GM10266 (cell line): ENCODE data around the gene AGXT.

ENCODE experiments used
- DNase-seq: peaks from one replicate; pipeline ENCODE4 v3.0.0; 2012; ENCODE audit errors: extremely low spot score
- TF ChIP-seq, protein P1 (sequence below): IDR thresholded peaks from 2 replicates; pipeline ENCODE4 v1.5.1; 2012; ENCODE audit warnings: mild to moderate bottlenecking, low read depth; ENCODE audit not compliant: control insufficient read depth, insufficient read depth; ENCODE audit errors: missing control alignments

The AGXT gene

DNA sequence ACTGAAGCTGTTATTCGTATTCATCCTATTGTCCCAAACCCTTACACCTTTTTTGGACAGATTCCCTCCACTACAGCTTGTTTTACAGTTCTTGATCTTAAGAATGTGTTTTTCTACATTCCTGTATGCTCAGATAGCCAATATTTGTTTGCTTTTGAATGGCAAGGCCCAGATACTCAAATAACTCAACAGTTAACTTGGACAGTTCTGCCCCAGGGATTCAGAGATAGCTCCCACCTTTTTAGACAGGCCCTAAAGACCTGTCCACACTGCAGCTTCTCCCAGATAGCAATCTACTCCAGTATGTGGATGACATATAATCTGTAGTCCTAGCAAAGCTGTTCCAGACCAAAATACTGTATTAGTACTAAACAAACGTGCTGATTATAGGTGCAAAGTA lies 7.1 kb upstream of the AGXT start:
- TF ChIP-seq, protein P1, sequence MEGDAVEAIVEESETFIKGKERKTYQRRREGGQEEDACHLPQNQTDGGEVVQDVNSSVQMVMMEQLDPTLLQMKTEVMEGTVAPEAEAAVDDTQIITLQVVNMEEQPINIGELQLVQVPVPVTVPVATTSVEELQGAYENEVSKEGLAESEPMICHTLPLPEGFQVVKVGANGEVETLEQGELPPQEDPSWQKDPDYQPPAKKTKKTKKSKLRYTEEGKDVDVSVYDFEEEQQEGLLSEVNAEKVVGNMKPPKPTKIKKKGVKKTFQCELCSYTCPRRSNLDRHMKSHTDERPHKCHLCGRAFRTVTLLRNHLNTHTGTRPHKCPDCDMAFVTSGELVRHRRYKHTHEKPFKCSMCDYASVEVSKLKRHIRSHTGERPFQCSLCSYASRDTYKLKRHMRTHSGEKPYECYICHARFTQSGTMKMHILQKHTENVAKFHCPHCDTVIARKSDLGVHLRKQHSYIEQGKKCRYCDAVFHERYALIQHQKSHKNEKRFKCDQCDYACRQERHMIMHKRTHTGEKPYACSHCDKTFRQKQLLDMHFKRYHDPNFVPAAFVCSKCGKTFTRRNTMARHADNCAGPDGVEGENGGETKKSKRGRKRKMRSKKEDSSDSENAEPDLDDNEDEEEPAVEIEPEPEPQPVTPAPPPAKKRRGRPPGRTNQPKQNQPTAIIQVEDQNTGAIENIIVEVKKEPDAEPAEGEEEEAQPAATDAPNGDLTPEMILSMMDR = no peak
- DNase-seq = no peak

DNA sequence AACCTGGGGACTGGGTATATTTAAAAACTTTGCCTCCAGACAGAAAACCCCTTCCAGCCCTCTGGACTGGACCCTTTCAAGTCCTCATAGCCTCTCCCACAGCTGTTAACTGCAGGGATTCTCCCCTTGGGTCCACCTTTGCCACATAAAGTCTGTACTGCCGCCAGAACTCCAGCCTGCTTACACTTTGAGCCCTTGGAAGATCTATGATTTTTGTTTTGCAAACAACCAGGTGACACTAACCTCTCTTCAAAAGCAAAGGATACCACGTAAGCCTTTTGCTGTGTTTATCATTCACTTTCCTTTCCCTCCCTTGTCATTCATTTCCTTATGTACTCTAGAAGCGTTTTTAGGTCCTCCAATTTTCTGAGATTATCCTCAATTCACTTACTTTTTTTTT lies 4.1 kb upstream of the AGXT start:
- TF ChIP-seq, protein P1 = no peak
- no peak for DNase-seq

DNA sequence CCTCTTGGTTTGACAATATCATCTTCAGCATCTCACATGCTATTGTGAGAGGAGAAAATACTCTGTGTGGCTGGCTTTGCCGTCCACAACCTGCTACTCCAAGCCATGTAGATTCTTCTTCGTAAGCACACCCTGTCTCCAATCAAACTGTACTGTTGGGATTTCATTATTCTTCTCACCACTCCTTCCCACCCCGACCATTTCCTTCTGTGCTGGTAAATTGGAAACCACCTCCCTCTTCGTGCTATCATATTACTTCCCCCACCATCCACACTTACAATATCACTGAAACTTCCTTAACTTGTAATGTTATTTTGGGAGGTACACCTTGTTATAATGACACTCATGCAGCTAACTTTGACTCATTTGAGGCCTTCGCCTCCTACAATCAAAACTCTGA lies 3.2 kb upstream of the AGXT start:
- TF ChIP-seq, protein P1 = no peak
- no peak for DNase-seq

DNA sequence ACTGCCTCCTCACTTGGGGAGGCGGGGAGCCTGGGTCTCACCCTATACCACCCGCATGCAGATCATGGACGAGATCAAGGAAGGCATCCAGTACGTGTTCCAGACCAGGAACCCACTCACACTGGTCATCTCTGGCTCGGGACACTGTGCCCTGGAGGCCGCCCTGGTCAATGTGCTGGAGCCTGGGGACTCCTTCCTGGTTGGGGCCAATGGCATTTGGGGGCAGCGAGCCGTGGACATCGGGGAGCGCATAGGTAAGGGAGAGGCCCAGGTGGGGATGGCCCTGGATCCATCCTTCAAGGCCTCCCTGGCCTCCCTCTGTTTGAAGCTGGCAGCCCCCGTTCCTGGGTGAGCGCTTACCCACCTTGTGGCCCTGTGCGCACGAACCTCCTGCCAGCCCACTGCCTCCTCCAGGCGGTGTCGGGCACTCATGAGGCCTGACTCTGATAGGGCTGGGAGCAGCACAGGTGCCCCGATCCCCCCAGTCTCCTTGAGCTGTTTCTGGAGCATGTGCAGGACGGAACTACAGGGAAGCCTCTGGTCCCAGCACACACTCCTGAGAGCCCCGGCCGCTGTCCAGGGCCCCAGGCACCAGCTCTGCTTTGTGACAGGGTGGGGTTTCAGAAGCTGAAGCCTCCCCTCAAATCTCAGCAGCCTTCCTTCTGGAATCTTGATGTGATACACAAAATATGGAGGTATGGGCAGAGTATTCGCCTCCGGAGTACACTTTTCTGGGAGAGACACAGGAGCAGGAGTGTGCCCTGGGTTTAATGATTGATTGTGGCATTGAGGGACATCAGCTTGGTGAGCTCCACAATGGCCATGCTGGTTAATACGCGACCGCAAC lies 708 bp downstream of the AGXT start:
- TF ChIP-seq, protein P1 = no peak
- DNase-seq = no peak

DNA sequence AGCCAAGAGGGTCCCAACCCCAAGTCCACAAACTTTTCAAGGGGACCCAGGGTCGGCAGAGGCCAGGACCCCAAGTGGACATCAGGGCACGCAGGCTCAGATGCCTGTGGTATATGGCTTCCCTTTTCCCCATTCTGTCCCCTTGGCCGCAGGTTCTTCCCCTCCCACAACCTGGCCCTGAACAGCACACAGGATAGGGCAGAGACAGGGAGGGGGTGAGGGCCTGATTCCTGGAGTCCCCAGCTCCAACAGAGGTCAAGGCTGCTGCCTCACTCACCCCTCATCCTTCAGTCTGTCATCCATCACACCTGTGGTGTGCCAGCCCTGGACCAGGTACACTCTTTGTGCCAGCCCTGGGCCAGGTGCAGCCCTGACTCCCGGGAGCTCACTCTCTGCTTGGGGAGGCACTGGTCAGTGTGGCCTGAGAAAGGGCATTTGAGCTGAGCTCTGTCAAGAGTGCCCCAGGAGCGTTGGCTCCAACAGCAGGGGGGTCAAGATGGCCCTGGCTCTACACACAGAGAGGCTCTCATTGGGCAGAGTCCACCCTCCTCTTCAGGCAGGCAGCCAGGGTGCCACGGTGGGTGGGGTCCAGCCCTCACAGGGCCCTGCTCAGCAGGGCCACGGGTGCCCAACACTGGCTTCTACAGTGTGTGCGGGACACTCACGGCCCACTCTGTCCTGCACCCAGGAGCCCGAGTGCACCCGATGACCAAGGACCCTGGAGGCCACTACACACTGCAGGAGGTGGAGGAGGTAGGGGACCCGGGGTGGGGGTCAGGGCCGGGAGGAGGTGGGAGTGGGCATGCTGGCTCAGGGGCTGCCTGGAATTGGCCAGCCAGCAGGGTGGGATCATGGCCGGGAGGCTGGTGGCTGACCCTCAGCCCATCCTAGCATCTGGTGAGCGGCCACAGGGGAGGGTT lies 1.6 kb downstream of the AGXT start:
- no peak for DNase-seq
- TF ChIP-seq, protein P1 = no peak

DNA sequence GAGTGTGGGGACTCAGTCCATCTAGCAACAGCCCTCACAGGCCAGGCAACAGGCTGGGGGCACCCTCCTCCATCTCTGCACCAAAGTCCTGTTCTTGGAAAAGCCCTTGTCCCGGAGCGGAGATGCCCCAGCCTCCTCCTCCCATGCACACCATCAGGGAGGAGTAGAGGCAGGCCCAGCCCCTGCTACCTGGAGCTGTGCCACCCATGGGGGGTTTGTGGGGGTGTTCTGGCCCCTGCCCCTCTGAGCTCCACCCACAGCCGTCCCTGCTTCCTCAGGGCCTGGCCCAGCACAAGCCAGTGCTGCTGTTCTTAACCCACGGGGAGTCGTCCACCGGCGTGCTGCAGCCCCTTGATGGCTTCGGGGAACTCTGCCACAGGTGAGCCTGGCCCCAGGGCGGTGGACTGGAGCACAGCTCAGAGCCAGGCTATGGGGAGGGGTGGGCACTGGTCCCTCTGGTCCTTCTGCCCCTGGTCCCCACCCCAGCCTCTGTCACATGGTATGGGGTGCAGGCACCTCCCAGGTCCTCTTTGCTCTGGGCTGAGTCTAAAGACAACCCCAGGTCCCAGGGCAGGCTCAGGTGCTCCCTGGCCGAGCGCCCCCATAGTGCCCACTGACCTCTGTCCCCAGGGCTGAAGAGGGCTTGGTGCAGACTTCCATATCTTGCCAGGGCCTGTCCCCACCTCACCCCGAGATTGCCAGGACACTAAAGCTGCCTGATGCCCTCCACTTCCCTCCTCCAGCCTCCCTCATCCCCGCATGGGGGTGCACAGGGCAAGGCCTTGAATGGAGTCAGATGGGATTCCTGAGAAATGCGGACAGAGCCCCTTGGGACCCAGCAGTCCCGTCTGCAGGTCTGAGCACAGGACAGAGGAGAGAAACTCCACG lies 2.7 kb downstream of the AGXT start:
- no peak for DNase-seq
- TF ChIP-seq, protein P1 = no peak
